ENCODE measurements around the gene HSD17B1. TPM values are rescaled to one million over a fixed set of nuclear protein-coding genes. Genes with fewer than 3 reads are reported as not detected.
A peak's percentile ranks its signal among the peaks of the same experiment; 100 is the strongest.

HSD17B1 gene
- total and polyA plus RNA-seq, 2 donors (not counting 3 experiments of a cell fraction or from before 2014, with no cell fraction given): 0.22 to 1.0 TPM

DNA sequence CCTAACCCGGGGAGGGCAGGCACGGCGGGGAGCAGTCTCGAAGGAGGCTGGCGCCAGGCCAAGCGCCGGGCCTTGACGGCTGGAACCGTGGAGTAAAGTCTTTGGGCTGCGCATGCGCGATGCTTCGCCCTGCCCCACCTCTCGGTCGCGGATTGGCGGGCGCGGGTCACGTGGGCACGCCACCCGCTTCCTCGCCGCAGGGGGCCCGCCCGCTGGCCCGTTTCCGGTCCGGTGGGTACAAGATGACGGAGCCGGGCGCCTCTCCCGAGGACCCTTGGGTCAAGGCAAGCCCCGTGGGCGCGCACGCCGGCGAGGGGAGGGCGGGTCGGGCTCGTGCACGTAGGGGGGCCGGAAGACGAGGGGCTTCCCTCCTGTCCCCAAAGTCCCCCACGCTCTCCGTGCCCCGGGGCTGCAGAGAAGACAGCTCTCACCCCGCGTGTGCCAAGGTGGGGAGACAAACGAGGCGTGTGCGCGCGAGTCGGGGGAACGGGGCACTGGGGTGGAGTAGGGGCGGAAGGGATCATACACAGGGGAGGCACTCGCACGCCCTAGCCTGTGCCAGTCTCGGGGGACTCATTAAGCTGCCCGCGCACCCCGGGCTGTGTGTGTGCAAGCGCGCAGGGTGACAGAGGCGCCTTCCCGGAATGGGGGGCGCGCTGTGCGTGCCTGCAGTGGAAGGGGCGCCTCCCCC lies 14.3 kb downstream of the HSD17B1 start, which contains the start of gene MLX:
MLX (plus strand) TSS at position 218 of the 691 bp plus-strand sequence; CDS start at position 243, 25 bp downstream.
- H3K27ac ChIP-seq (ENCODE audit: insufficient read depth, low read depth, low read length): peak within 1 kb of the TSS; percentile 0
- H3K36me3 ChIP-seq (ENCODE audit: control insufficient read depth in 2 of 2, extremely low read depth in 1 of 2, insufficient read depth in 2 of 2, low read length in 2 of 2): peaks cover 19 to 39% of the 10 kb centered on the region in 2 experiments
- DNase-seq (ENCODE audit: low read depth, low spot score): peak; percentile 92
- H2AFZ ChIP-seq (ENCODE audit: low read depth, low read length): peak within 1 kb of the TSS; percentile 76
- peak within 1 kb of the TSS; percentile 29 to 70 (median 61) for H3K4me3 ChIP-seq (replicated peaks in 1 of 3; ENCODE audit: insufficient read depth in 1 of 3, low read depth in 1 of 3, low read length in 3 of 3)
- dilution Hi-C loops (cut with MboI; ENCODE audit: extremely low pct_ligation_motif_present, low sequenced_read_pairs) (no loop called here), intact Hi-C loops (cut with micrococcal nuclease) (loop anchor here (1.0 kb wide), 1 partner anchor 10 kb away; the partner anchor contains the start of gene PSMC3IP)
- H4K20me1 ChIP-seq (replicated peaks; ENCODE audit: control insufficient read depth, extremely low read depth, insufficient read depth, low read length): no peaks in the 10 kb centered on the region
- no peaks in the 10 kb centered on the region for H3K9me1 ChIP-seq (replicated peaks; ENCODE audit: control insufficient read depth, extremely low read depth, insufficient read depth, low read length)
- ChIA-PET CTCF (interaction anchor here (0.9 to 5.4 kb wide), 7 partner anchors 11 to 345 kb away, joined by 3 to 38 read pairs (median 3); partner anchors contain the start of genes CCR10, PSMC3IP, RETREG3 and TUBG1), POLR2A (no interaction called here)
- H3K79me2 ChIP-seq (ENCODE audit: control insufficient read depth, insufficient read depth, low read length): peaks cover 35% of the 10 kb centered on the region
- H3K27me3 ChIP-seq (ENCODE audit: control insufficient read depth in 2 of 2, insufficient read depth in 2 of 2, low read length in 2 of 2): no peaks in the 10 kb centered on the region
- H3K9me3 ChIP-seq (replicated peaks; ENCODE audit: control insufficient read depth, insufficient read depth, low read length): no peaks in the 10 kb centered on the region
- TF ChIP-seq JUN (IDR thresholded peaks at IDR 0.05; ENCODE audit: borderline replicate concordance, insufficient read depth, insufficient read length, low read depth): no peak
- TF ChIP-seq, protein P1, sequence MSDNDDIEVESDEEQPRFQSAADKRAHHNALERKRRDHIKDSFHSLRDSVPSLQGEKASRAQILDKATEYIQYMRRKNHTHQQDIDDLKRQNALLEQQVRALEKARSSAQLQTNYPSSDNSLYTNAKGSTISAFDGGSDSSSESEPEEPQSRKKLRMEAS (IDR thresholded peaks at IDR 0.05; ENCODE audit: insufficient read depth, insufficient read length): peak; percentile 95
- peak; percentile 78 for TF ChIP-seq POLR2AphosphoS5 (IDR thresholded peaks at IDR 0.05; ENCODE audit: insufficient read depth, low read depth, low read length)
- no peak for TF ChIP-seq MYC (IDR thresholded peaks at IDR 0.05; ENCODE audit: low read depth, low read length)
- TF ChIP-seq POLR2A (IDR thresholded peaks at IDR 0.05; ENCODE audit: low read depth, low read length): peak; percentile 70
- no TSS peak for BruUV-seq (replicated peaks)
- peak; percentile 87 for FAIRE-seq
- H3K9ac ChIP-seq (replicated peaks; ENCODE audit: extremely low read depth, insufficient read depth, low read length): peak within 1 kb of the TSS; percentile 56
- H3K4me1 ChIP-seq (ENCODE audit: control insufficient read depth, extremely low read depth, insufficient read depth, low read length): peaks cover 27% of the 10 kb centered on the region
- H3K4me2 ChIP-seq (ENCODE audit: insufficient read depth, low read length): peak within 1 kb of the TSS; percentile 57
